ENCODE measurements around the gene VCL. TPM values are rescaled to one million over a fixed set of nuclear protein-coding genes. Genes with fewer than 3 reads are reported as not detected.

Gene VCL
- total and polyA plus RNA-seq, 9 of the 15 experiments (the other 6 are each of a cell fraction or from before 2014, with no cell fraction given) = 29.8 to 186 (median 76.4) TPM

- no peak for TF ChIP-seq ZNF318 (IDR thresholded peaks at IDR 0.05; ENCODE audit: borderline replicate concordance in 1 of 2, low read depth in 1 of 2)
- no peak for TF ChIP-seq FOXO4 (CRISPR knock-in tag; IDR thresholded peaks at IDR 0.05)
- no peak for TF ChIP-seq ZNF184 (CRISPR knock-in tag; IDR thresholded peaks at IDR 0.05)
These were observed 155.2 kb downstream of the VCL start (continued) for GRCh38 chr10:74153123-74153522.

Measured in K562 (cell line).